Cardiac fibroblast (primary cell): ENCODE results near the gene RAMP3.

ENCODE experiments used
- DNase-seq, 2 donors: peaks; one replicate each; pipeline versions ENCODE4 v3.0.0 to v3.0.0-alpha.2; 2010; ENCODE audit warnings: low read depth in 2 of 2
- H3K4me3 ChIP-seq, 2 donors: replicated peaks in 1 of 2; 1 replicate in 1 of 2; 2 replicates in 1 of 2; pipeline ENCODE4 v1.5.1; 2011; ENCODE audit warnings: low read depth in 2 of 2, low read length in 2 of 2, mild to moderate bottlenecking in 2 of 2, moderate library complexity in 1 of 2
- CTCF ChIP-seq: IDR thresholded peaks from one replicate; pipeline ENCODE4 v1.5.1; 2011; ENCODE audit warnings: low read depth, mild to moderate bottlenecking, low read length, inconsistent platforms

RAMP3 gene

DNA sequence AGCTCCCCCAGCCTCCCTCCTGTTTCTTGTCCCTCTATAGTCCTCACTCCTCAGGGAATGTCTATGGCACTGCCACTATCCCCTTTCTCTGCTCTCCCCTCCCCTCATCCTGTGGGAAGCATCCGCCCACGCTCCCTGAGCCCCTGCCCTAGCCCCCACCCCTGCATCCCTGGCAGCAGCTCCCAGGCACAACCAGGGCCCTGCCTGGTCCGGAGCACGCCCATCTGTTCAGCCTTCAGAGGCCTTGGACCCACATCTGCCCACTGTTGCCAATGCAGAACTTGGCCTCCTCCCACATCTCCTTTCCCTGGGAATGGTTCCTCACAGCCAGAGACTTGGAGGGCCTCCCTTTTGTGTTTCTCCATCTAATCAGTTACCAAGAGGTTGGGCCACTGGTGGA is 25.7 kb upstream of the RAMP3 start:
- DNase-seq: no peak
- H3K4me3 ChIP-seq: no peak overlapping the region
- TF ChIP-seq CTCF: no peak

GRCh38 chr7:45132708-45133320 is 24.8 kb upstream of the RAMP3 start:
- no peak for TF ChIP-seq CTCF
- DNase-seq: no peak
- no peak overlapping the region for H3K4me3 ChIP-seq

GRCh38 chr7:45133352-45133751 is 24.2 kb upstream of the RAMP3 start:
- DNase-seq: no peak
- no peak overlapping the region for H3K4me3 ChIP-seq
- TF ChIP-seq CTCF: no peak

DNA sequence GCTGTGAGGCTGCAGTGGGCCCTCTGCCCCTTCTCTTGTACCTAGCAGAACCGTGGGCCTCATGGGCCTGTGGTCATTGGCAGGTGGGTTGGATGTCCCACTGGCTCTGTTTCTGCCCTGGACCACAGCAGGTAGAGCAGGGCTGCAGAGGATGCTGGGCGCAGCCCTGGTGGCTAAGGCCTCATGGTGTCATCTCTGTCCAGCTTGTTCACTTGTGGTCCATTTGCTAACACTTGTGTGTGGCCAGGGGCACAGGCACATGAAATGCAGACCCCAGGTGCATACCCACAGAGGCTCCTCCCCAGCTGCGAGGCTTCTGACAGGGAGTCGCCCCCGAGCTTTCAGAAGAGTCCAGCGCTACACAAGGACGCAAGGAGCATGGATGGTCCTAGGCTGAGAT is 23.7 kb upstream of the RAMP3 start:
- no peak overlapping the region for H3K4me3 ChIP-seq
- no peak for TF ChIP-seq CTCF
- no peak for DNase-seq

GRCh38 chr7:45136106-45137060 is 21.2 kb upstream of the RAMP3 start:
- peak; percentile 83 to 84 for DNase-seq
- H3K4me3 ChIP-seq: no peak overlapping the region
- TF ChIP-seq CTCF: peak; percentile 89

DNA sequence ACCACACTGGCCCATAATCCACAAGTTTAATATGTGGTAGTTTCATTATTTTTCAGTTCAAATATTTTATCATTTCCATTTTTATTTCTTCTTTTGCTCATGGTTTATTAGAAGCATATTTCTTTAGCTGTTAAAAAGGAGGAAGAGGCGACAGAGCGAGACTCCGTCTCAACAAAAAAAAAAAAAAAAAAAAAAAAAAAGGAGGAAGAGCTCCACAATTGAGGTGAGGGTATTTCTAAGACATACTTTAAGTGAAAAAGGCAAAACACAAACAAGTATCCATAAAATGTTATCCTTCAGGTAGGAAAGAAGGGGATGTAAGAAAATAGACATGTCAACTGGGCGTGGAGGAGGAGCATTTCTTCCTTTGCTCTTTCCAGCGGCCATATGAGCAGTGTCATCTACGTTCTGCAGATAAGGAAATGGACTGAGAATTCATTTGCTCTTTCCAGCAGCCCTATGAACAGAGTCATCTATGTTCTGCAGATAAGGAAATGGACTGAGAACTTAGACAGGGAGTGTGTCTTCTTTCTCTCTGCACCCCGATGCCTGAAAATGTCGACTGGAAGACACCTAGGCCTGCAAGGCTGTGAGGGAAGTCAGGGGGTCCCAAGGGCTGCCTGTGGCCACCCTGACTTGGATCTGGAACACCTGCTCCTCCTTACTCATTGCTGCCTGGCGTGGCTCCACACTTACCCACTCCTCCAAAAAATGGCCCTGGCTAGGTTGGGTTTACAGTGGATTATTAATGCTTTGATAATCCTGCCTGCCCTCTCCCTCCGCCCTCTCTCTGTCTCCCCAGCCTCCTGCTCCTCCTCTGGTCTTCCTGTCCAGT is 18.9 kb upstream of the RAMP3 start:
- H3K4me3 ChIP-seq: no peak overlapping the region
- no peak for DNase-seq
- no peak for TF ChIP-seq CTCF
